IPS-15b (cell line): Measurements from ENCODE around the gene NHSL2.

Experiments used
- H3K27me3 ChIP-seq: one replicate; pipeline ENCODE4 v1.6.1; 2013; ENCODE audit warnings: low read length; ENCODE audit not compliant: control insufficient read depth, insufficient read depth
- H3K36me3 ChIP-seq: one replicate; pipeline ENCODE4 v1.6.1; 2013; ENCODE audit warnings: low read length; ENCODE audit not compliant: control insufficient read depth, insufficient read depth
- H3K4me1 ChIP-seq: one replicate; pipeline ENCODE4 v1.6.1; 2013; ENCODE audit warnings: mild to moderate bottlenecking, low read length; ENCODE audit not compliant: control insufficient read depth, insufficient read depth
- H3K4me3 ChIP-seq: one replicate; pipeline ENCODE4 v1.5.1; 2013; ENCODE audit warnings: low read depth, low read length
- H3K9ac ChIP-seq: one replicate; pipeline ENCODE4 v1.6.1; 2013; ENCODE audit warnings: low read depth, mild to moderate bottlenecking, low read length
- H3K9me3 ChIP-seq: one replicate; pipeline ENCODE4 v1.6.1; 2013; ENCODE audit warnings: mild to moderate bottlenecking, low read length; ENCODE audit not compliant: control insufficient read depth, insufficient read depth

Gene NHSL2

DNA sequence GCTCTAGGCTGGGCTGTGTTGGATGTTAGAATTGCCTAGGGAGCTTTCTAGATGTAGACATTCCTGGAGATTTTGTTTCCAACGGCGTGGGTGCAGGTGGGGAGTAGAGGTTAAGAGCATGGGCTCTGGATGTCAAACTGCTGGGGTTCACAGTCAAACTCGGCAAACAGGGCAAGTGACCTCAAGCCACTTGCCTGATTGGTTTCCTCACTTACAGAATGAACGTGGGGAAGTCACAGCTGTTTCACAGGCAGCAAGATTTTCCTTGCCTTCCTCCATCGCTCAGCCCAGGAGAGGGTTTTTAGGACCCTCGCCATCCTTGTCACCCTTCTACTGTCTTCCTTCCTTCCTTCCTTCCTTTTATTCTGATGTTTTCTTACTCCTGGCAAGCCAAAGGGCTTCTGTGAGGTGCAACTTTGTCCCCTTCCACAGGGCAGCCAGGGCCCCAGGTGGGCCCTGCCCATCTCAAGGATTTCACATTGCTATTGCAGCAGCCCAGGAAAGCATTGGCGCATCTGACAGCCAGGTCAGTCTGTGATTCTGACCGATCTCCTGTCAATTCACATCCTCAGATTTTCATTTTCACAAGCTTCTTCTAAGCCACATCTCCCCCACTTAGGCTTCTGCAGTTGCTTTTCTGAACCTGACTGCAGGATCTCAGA is 214.0 kb downstream of the NHSL2 start:
- Histone ChIP-seq H3K9me3 (peaks cover 2% of the 10 kb centered on the region), H3K4me3 (no peak overlapping the region), H3K36me3 (no peaks in the 10 kb centered on the region), H3K27me3 (peaks cover 27% of the 10 kb centered on the region), H3K4me1 (peaks cover 9% of the 10 kb centered on the region), H3K9ac (no peak overlapping the region)

DNA sequence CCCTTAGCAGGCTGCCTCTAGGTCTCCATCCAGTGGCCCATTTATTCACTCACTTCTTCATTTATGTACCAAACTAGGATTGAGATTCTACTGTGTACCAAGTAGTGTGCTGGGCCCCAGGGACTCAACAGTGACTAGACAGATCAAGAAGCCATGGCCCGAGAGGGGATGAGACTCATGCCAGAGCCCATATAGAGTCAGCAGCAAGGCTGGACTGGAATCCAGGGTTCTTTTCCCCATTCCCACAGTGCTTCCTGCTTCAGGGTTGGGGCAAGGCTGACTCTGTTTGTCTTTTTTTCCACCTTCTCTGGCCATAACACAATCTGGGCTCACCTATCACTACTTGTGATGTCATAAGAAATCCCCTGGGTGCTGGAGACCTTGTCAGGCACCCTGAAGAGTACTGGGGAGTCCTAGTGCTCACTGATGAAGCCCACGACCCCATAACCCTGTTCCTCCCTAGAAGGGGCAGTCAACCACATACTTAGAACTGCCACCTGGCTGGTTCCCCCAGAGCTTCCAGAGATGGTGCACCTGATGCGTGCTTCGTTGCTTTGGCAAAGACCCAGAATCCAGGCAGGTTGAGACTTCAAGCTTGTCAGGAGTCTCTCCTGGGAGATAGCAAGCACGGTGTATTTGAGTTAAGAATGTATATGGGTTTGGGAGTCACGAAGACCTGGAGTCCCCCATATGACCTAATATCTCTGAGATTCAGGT is 214.8 kb downstream of the NHSL2 start:
- Histone ChIP-seq H3K27me3 (peaks cover 35% of the 10 kb centered on the region), H3K4me1 (peaks cover 11% of the 10 kb centered on the region), H3K4me3 (no peak overlapping the region), H3K9me3 (peaks cover 4% of the 10 kb centered on the region), H3K9ac (no peak overlapping the region), H3K36me3 (no peaks in the 10 kb centered on the region)

DNA sequence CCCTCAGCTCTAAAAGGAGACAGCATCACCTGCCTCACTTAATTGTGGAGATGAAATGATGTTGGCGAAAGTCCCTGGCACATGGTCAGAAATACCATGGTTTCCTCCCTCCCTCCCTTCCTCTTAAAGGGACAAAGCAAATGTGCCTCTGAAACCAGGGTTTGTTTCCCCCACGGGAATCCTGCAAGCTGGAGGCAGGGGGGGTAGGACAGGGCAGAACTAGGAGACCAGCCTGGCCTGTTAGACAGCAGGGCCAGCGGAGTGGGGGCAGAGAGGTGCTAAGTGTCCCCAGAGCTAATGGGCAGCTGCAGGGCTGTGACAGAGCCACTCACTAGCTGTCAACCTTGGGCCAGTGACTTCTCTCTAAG is 215.4 kb downstream of the NHSL2 start:
- Histone ChIP-seq H3K36me3 (no peaks in the 10 kb centered on the region), H3K27me3 (peaks cover 38% of the 10 kb centered on the region), H3K9ac (no peak overlapping the region), H3K4me3 (no peak overlapping the region), H3K4me1 (peaks cover 11% of the 10 kb centered on the region), H3K9me3 (peaks cover 4% of the 10 kb centered on the region)

DNA sequence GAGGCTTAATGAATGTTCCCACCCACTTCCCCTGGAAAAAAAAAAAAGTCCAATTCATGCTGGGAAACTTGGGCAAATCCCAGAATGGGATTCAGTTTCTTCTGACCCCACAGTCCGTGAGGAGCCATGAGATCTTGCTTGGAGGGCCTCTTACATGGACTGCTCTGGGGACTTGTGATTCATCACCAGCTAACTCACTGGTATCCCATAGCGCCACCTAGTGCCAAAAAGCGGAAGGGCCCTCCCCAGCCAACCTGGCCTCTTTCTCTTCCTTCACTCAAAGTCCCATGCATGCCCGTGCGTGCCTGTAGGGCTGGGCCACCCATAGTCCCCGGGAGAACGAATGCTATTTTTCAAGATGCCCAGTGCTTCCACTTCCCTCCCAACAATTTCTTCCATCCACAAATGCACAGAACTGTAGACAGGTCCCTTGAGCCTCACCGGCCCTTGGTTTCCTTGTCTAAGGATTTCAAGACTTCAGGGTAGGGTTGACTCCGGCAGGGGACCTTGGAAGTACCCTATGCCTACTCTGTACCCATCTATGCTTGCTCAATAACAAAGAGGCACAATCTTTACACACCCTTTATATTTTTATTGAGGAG is 216.0 kb downstream of the NHSL2 start:
- Histone ChIP-seq H3K27me3 (peaks cover 40% of the 10 kb centered on the region), H3K36me3 (no peaks in the 10 kb centered on the region), H3K9me3 (peaks cover 4% of the 10 kb centered on the region), H3K4me1 (peaks cover 11% of the 10 kb centered on the region), H3K4me3 (peak overlapping the region; percentile 8), H3K9ac (no peak overlapping the region)

DNA sequence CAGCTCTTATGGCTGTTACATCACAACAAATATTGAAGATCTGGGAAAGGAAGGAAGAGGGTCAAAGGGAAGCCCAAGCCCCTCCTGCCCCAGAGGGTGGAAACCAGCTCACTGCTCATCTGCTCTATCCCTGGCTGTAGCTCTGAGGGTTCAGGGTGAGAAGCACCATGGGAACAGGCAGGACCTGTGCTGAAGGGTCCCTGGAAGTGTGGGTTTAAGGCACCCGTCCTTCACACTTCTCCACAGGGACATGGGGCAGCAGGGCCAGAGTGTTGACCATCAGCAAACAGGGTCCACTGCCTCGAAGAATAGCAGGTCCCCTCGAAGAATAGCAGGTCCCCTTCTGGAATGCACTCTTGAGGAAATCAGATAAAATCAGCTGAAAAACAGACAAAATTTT is 216.7 kb downstream of the NHSL2 start:
- Histone ChIP-seq H3K9me3 (peaks cover 4% of the 10 kb centered on the region), H3K9ac (no peak overlapping the region), H3K36me3 (no peaks in the 10 kb centered on the region), H3K27me3 (peaks cover 46% of the 10 kb centered on the region), H3K4me1 (peaks cover 11% of the 10 kb centered on the region), H3K4me3 (no peak overlapping the region)

DNA sequence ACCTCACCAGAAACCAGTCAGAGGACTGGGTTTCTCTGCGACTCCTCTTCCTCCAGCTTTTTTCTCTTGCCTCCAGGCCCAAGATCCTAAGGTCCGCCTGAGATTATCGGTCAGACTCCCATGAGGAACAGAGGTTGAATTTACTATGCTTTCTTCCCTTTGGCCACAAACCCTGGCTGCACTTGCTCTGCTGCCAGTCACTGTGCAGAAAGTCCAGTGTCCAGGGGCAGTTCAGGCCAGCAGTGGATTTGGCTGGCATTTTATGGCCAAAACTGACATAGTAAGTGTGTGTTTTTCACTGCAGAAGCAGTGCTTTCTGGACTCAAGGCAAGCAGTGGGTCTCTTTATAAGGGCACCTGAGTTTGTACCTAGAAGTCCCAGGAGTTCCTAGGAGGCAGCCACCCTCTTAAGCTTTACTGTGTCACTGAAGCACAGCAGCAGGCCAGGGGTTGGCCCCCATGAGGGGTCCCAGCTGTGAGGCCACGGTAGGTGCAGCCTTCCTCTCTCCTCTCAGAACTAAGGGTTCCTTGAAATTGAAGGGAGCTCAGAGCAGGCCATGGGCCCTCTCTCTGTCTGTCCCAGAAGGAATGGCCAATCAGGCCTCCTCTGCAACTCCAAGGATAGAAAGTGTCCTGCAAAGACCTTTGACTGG is 217.7 kb downstream of the NHSL2 start:
- H3K9me3 ChIP-seq = peaks cover 4% of the 10 kb centered on the region
- no peak overlapping the region for H3K4me3 ChIP-seq
- peaks cover 56% of the 10 kb centered on the region for H3K27me3 ChIP-seq
- no peak overlapping the region for H3K9ac ChIP-seq
- no peaks in the 10 kb centered on the region for H3K36me3 ChIP-seq
- H3K4me1 ChIP-seq = peaks cover 8% of the 10 kb centered on the region

DNA sequence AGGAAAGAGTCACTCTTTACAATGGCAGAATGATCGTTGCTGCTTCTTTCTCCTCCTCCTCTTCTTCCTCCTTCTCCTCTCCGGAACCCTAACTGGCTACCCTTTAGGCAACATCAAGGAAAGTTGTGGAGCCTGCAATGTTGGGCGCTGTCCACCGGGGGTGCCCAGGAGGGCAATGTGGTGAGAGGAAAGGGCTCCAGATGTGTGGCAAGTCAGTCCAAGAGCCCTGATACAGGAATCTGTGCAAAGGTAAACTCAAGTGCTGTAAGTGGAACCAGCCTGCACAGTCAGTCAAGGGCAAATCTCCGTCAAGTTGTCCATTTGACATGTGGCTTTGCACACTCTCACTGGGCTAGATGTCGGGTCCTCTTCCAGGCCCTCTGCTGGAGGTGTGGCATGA is 218.2 kb downstream of the NHSL2 start:
- Histone ChIP-seq H3K27me3 (peaks cover 60% of the 10 kb centered on the region), H3K4me3 (no peak overlapping the region), H3K36me3 (no peaks in the 10 kb centered on the region), H3K9ac (no peak overlapping the region), H3K4me1 (peaks cover 4% of the 10 kb centered on the region), H3K9me3 (peaks cover 4% of the 10 kb centered on the region)

DNA sequence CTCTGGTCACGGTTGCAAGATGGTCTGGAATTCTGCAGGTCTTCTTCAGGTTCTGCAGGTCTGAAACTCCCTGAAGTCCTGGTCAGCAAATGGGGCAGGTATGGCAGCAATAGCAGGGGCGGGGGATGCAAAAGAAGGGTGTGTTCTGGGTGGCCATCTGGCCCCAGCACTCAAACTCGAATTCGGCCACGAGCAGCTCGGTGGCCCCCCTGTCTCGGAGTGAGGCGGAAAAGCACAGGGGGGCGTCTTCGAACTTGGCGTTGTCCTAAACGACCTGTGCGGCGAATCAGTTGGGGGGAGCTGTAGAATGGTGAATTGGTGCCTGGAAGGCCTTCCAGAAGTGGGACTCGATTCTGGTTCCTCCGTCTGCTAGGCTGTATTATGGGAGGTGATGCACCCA is 219.0 kb downstream of the NHSL2 start:
- Histone ChIP-seq H3K36me3 (no peaks in the 10 kb centered on the region), H3K9ac (no peak overlapping the region), H3K9me3 (peaks cover 4% of the 10 kb centered on the region), H3K4me3 (no peak overlapping the region), H3K4me1 (peaks cover 4% of the 10 kb centered on the region), H3K27me3 (peaks cover 60% of the 10 kb centered on the region)

DNA sequence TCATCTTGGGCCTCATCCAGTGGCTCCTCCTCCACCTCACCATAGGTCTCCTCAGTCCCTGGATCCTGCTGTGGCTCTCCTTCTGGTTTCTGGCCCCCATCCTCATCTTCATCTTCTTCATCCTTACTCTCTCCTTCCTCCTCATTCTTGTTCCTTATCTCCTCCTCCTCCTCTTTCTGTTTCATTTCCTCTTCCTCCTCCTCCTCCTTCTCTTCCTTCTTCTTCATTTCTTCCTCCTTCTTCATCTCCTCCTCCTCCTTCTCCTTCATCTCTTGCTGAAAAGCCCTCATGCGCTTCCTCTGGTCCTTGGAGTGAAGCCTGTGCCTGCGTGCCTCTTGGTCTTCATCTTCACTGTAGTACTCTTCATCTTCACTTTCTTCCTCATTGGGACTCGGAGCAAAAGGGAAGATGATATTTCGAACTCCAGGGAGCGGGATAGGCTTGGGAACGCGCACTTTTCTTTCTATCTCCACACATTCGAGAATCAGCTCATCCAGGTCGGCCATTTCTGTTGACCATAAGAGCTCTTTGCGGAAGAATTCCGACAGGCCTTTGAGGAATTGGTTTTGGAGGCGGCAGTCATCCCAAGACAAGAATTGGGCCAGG is 219.6 kb downstream of the NHSL2 start:
- H3K9ac ChIP-seq = no peak overlapping the region
- peaks cover 4% of the 10 kb centered on the region for H3K4me1 ChIP-seq
- no peaks in the 10 kb centered on the region for H3K36me3 ChIP-seq
- H3K9me3 ChIP-seq = peaks cover 4% of the 10 kb centered on the region
- H3K27me3 ChIP-seq = peaks cover 60% of the 10 kb centered on the region
- no peak overlapping the region for H3K4me3 ChIP-seq

DNA sequence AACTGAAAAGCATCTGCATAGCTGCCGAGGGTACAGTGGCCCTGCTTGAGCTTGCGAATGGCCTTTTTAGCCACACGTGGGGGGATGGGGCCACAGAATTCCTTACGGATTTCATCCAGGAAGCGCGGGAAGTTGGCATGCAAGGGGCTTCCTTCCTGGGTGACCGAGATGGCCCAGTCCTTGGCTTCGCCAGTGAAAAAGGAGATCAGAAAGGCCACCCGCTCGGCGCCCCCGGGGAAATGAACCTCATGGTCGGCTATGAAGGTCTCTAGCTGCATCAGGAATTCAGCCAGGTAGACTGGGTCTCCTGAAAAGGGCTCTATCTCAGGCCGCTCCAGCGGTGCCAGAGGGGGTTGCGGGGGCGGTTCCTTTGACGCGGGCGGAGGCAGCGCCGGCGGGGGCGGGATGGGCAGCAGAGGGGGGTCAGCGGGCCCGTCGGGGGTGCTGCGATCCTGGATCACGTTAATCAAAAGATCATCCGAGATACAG is 220.2 kb downstream of the NHSL2 start:
- H3K9me3 ChIP-seq = peaks cover 4% of the 10 kb centered on the region

More for the DNA sequence above, 220.2 kb downstream of the NHSL2 start:
- peak overlapping the region; percentile 43 for H3K4me3 ChIP-seq
- peaks cover 60% of the 10 kb centered on the region for H3K27me3 ChIP-seq
- no peak overlapping the region for H3K9ac ChIP-seq
- peaks cover 4% of the 10 kb centered on the region for H3K4me1 ChIP-seq
- H3K36me3 ChIP-seq = no peaks in the 10 kb centered on the region
